Sigmoid colon (tissue), 4 donors: Measurements from ENCODE around the gene CPLX1.

Source experiments
- POLR2A ChIP-seq, 2 donors: fragments of 450-650 bp; IDR thresholded peaks; one replicate each; pipeline ENCODE4 v1.6.1; 2016; ENCODE audit warnings: antibody characterized with exemption in 2 of 2, mild to moderate bottlenecking in 2 of 2, moderate library complexity in 2 of 2
- POLR2AphosphoS5 ChIP-seq, 4 donors: sonication (generic); formaldehyde crosslinking; IDR thresholded peaks; one replicate each; pipeline ENCODE4 v1.6.1; 2017; ENCODE audit warnings: antibody characterized with exemption in 4 of 4
- TF ChIP-seq, protein P1 (sequence below), 4 experiments: fragments of 450-650 bp in 3 of 4; fragments of 200-600 bp in 1 of 4; IDR thresholded peaks; one replicate each; pipeline ENCODE4 v1.5.1; 2016 to 2019; ENCODE audit warnings: antibody characterized with exemption in 4 of 4, mild to moderate bottlenecking in 3 of 4, moderate library complexity in 2 of 4

- TF ChIP-seq, protein P1, sequence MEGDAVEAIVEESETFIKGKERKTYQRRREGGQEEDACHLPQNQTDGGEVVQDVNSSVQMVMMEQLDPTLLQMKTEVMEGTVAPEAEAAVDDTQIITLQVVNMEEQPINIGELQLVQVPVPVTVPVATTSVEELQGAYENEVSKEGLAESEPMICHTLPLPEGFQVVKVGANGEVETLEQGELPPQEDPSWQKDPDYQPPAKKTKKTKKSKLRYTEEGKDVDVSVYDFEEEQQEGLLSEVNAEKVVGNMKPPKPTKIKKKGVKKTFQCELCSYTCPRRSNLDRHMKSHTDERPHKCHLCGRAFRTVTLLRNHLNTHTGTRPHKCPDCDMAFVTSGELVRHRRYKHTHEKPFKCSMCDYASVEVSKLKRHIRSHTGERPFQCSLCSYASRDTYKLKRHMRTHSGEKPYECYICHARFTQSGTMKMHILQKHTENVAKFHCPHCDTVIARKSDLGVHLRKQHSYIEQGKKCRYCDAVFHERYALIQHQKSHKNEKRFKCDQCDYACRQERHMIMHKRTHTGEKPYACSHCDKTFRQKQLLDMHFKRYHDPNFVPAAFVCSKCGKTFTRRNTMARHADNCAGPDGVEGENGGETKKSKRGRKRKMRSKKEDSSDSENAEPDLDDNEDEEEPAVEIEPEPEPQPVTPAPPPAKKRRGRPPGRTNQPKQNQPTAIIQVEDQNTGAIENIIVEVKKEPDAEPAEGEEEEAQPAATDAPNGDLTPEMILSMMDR (IDR thresholded peaks at IDR 0.05) = no peak
- TF ChIP-seq POLR2AphosphoS5 (IDR thresholded peaks at IDR 0.05) = no peak
- TF ChIP-seq POLR2A (IDR thresholded peaks at IDR 0.05) = no peak
Observed at GRCh38 chr4:829291-829690, 3.4 kb upstream of the CPLX1 start.
